ENCODE results near the gene AHNAK. TPM values are rescaled to one million over a fixed set of nuclear protein-coding genes. Genes with fewer than 3 reads are reported as not detected.
A peak's percentile ranks its signal among the peaks of the same experiment; 100 is the strongest.
"Not testable (repeated sequence)": the region's sequence is repeated elsewhere in the genome, so short reads cannot be mapped to it uniquely, and the experiment has no call there.

AHNAK gene
- total RNA-seq, 1 donor from 2014 or later = 296 TPM

- H3K4me3 ChIP-seq (ENCODE audit: low read depth, low read length) = no peak overlapping the region
- no peak for DNase-seq (ENCODE audit: low read depth)
- TF ChIP-seq CTCF (conservative IDR thresholded peaks at IDR 0.05; ENCODE audit: low read depth, low read length) = no peak
These were observed 29.2 kb upstream of the AHNAK start for GRCh38 chr11:62575837-62576236.

- no peak for DNase-seq (ENCODE audit: low read depth)
- no peak for TF ChIP-seq CTCF (conservative IDR thresholded peaks at IDR 0.05; ENCODE audit: low read depth, low read length)
These were observed 28.6 kb upstream of the AHNAK start for GRCh38 chr11:62575156-62575555.

GRCh38 chr11:62574363-62575071 lies 27.9 kb upstream of the AHNAK start:
- DNase-seq (ENCODE audit: low read depth) = no peak

More at GRCh38 chr11:62575156-62575555, 28.6 kb upstream of the AHNAK start:
- peak overlapping the region; percentile 73 for H3K4me3 ChIP-seq (ENCODE audit: low read depth, low read length)

GRCh38 chr11:62573592-62574362 lies 27.2 kb upstream of the AHNAK start, which contains the start of gene EEF1G:
TSS of gene EEF1G (minus strand) at chr11:62573891. CDS start at chr11:62573842, 49 bp downstream.
- peak; percentile 98 for DNase-seq (ENCODE audit: low read depth)

More at GRCh38 chr11:62574363-62575071, 27.9 kb upstream of the AHNAK start:
- H3K4me3 ChIP-seq (ENCODE audit: low read depth, low read length) = peak overlapping the region; percentile 73
- TF ChIP-seq CTCF (conservative IDR thresholded peaks at IDR 0.05; ENCODE audit: low read depth, low read length) = no peak

GRCh38 chr11:62573006-62573591 lies 26.5 kb upstream of the AHNAK start:
- TF ChIP-seq CTCF (conservative IDR thresholded peaks at IDR 0.05; ENCODE audit: low read depth, low read length) = no peak
- no peak for DNase-seq (ENCODE audit: low read depth)
- peak overlapping the region; percentile 97 for H3K4me3 ChIP-seq (ENCODE audit: low read depth, low read length)

More at GRCh38 chr11:62573592-62574362, 27.2 kb upstream of the AHNAK start, which contains the start of gene EEF1G:
- H3K4me3 ChIP-seq (ENCODE audit: low read depth, low read length) = peak within 1 kb of the TSS; percentile 97
- TF ChIP-seq CTCF (conservative IDR thresholded peaks at IDR 0.05; ENCODE audit: low read depth, low read length) = no peak

- H3K4me3 ChIP-seq (ENCODE audit: low read depth, low read length) = peak overlapping the region; percentile 97
- no peak for DNase-seq (ENCODE audit: low read depth)
- no peak for TF ChIP-seq CTCF (conservative IDR thresholded peaks at IDR 0.05; ENCODE audit: low read depth, low read length)
These were observed 25.8 kb upstream of the AHNAK start for GRCh38 chr11:62572431-62572830.

GRCh38 chr11:62571493-62571892 lies 24.9 kb upstream of the AHNAK start:
- H3K4me3 ChIP-seq (ENCODE audit: low read depth, low read length); DNase-seq (ENCODE audit: low read depth): not testable (repeated sequence)

GRCh38 chr11:62570903-62571302 lies 24.3 kb upstream of the AHNAK start:
- not testable (repeated sequence) for DNase-seq (ENCODE audit: low read depth); H3K4me3 ChIP-seq (ENCODE audit: low read depth, low read length)
